Uterus (tissue), 2 donors: ENCODE data around the gene JAK2.

Source experiments
- POLR2A ChIP-seq, 2 donors: fragments of 450-650 bp; IDR thresholded peaks; one replicate each; pipeline ENCODE4 v1.6.1; 2016; ENCODE audit warnings: antibody characterized with exemption in 2 of 2, mild to moderate bottlenecking in 1 of 2, moderate library complexity in 1 of 2
- TF ChIP-seq, protein P1 (sequence below), 4 experiments: fragments of 200-600 bp in 2 of 4; fragments of 450-650 bp in 2 of 4; sonication (generic) in 2 of 4; IDR thresholded peaks; one replicate each; pipeline ENCODE4 v1.5.1; 2016 to 2019; ENCODE audit warnings: antibody characterized with exemption in 4 of 4, mild to moderate bottlenecking in 2 of 4, moderate library complexity in 1 of 4

DNA sequence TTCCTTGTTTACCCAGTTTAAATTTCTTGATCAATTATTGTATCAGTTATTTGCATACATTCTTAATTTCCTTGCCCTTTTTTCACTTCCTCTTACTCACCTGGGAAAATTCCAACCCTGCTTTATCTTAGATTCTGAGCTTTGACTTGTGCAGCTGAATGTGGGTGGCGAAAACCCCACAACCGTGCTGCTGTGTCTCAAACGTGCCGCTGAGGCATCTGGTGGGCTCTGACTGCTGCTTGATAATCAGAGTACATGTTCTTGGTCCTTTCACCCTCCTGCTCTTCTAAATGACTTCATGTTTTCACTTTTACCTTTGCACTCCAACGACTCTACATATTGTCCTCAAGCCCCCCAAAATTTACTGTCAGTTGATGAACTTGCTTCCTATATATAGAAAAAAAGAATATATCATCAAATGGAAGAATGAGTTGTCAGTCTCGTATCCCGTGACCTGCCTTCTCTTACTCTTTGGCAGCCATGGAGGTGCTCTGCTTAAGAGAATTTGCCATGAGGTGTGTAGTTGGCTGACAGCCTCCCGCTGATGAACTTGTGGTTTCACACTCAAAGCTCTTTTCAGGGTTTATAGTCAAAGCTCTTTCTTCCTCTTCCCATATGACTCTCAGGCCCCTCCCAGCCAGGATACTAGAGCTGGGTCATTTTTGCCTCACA lies 14.0 kb upstream of the JAK2 start:
- TF ChIP-seq, protein P1, sequence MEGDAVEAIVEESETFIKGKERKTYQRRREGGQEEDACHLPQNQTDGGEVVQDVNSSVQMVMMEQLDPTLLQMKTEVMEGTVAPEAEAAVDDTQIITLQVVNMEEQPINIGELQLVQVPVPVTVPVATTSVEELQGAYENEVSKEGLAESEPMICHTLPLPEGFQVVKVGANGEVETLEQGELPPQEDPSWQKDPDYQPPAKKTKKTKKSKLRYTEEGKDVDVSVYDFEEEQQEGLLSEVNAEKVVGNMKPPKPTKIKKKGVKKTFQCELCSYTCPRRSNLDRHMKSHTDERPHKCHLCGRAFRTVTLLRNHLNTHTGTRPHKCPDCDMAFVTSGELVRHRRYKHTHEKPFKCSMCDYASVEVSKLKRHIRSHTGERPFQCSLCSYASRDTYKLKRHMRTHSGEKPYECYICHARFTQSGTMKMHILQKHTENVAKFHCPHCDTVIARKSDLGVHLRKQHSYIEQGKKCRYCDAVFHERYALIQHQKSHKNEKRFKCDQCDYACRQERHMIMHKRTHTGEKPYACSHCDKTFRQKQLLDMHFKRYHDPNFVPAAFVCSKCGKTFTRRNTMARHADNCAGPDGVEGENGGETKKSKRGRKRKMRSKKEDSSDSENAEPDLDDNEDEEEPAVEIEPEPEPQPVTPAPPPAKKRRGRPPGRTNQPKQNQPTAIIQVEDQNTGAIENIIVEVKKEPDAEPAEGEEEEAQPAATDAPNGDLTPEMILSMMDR (IDR thresholded peaks at IDR 0.05): no peak
- TF ChIP-seq POLR2A (IDR thresholded peaks at IDR 0.05): no peak
